H9 (cell line): ENCODE results near the gene RANBP9. TPM values are rescaled to one million over a fixed set of nuclear protein-coding genes. Genes with fewer than 3 reads are reported as not detected.

ENCODE experiments used
- DNase-seq: peaks from one replicate; pipeline ENCODE4 v3.0.0-alpha.2; 2017
- H2AFZ ChIP-seq: one replicate; pipeline ENCODE4 v1.6.1; 2013; ENCODE audit warnings: mild to moderate bottlenecking, low read length, control low read depth, moderate library complexity
- H2AK5ac ChIP-seq: 2 replicates; pipeline ENCODE4 v1.6.1; 2013; ENCODE audit warnings: low read length, control low read depth, mixed read lengths; ENCODE audit not compliant: insufficient read length
- H2BK120ac ChIP-seq: one replicate; pipeline ENCODE4 v1.6.1; 2013; ENCODE audit warnings: low read depth, mild to moderate bottlenecking, low read length, control low read depth, inconsistent platforms; ENCODE audit not compliant: poor library complexity, severe bottlenecking
- H2BK12ac ChIP-seq: 2 replicates; pipeline ENCODE4 v1.6.1; 2013; ENCODE audit warnings: low read length, control low read depth, mixed read lengths, low read depth; ENCODE audit not compliant: insufficient read length
- H2BK15ac ChIP-seq: 2 replicates; pipeline ENCODE4 v1.6.1; 2013; ENCODE audit warnings: low read depth, low read length, control low read depth
- H2BK20ac ChIP-seq: one replicate; pipeline ENCODE4 v1.6.1; 2013; ENCODE audit warnings: low read depth, mild to moderate bottlenecking, low read length, control low read depth, inconsistent platforms; ENCODE audit not compliant: poor library complexity, severe bottlenecking
- H2BK5ac ChIP-seq: 2 replicates; pipeline ENCODE4 v1.6.1; 2013; ENCODE audit warnings: low read length, control low read depth, mixed read lengths; ENCODE audit not compliant: insufficient read length
- H3K14ac ChIP-seq: 2 replicates; pipeline ENCODE4 v1.6.1; 2013; ENCODE audit warnings: low read length, control low read depth; ENCODE audit not compliant: insufficient read depth
- H3K18ac ChIP-seq: 2 replicates; pipeline ENCODE4 v1.6.1; 2013; ENCODE audit warnings: low read depth, mild to moderate bottlenecking, mixed read lengths, low read length, control low read depth; ENCODE audit not compliant: insufficient read length
- H3K23ac ChIP-seq: 2 replicates; pipeline ENCODE4 v1.6.1; 2013; ENCODE audit warnings: low read length, control low read depth, mixed read lengths, low read depth; ENCODE audit not compliant: insufficient read length
- H3K23me2 ChIP-seq: 2 replicates; pipeline ENCODE4 v1.6.1; 2013; ENCODE audit warnings: low read depth, mild to moderate bottlenecking, mixed read lengths, low read length, control low read depth; ENCODE audit not compliant: insufficient read length, poor library complexity, severe bottlenecking
- H3K27ac ChIP-seq: 2 replicates; pipeline ENCODE4 v1.5.1; 2013; ENCODE audit warnings: low read length, control low read depth, mixed read lengths, low read depth; ENCODE audit not compliant: insufficient read length
- H3K27me3 ChIP-seq: 2 replicates; pipeline ENCODE4 v1.6.1; 2013; ENCODE audit warnings: low read length, control low read depth, inconsistent platforms; ENCODE audit not compliant: insufficient read depth
- H3K4ac ChIP-seq: 2 replicates; pipeline ENCODE4 v1.6.1; 2013; ENCODE audit warnings: low read depth, mild to moderate bottlenecking, control low read depth, inconsistent platforms, low read length, moderate library complexity
- H3K4me1 ChIP-seq: 2 replicates; pipeline ENCODE4 v1.6.1; 2013; ENCODE audit warnings: low read length, control low read depth, inconsistent platforms; ENCODE audit not compliant: insufficient read depth
- H3K4me2 ChIP-seq: 2 replicates; pipeline ENCODE4 v1.6.1; 2013; ENCODE audit warnings: low read length, control low read depth, mixed read lengths; ENCODE audit not compliant: insufficient read length, insufficient read depth
- H3K56ac ChIP-seq: 2 replicates; pipeline ENCODE4 v1.6.1; 2013; ENCODE audit warnings: low read depth, mild to moderate bottlenecking, mixed read lengths, low read length, control low read depth; ENCODE audit not compliant: insufficient read length
- H3K79me1 ChIP-seq: 2 replicates; pipeline ENCODE4 v1.6.1; 2013; ENCODE audit warnings: low read depth, mild to moderate bottlenecking, moderate library complexity, low read length, control low read depth, inconsistent platforms; ENCODE audit not compliant: insufficient read depth, poor library complexity, severe bottlenecking
- H3K79me2 ChIP-seq: 2 replicates; pipeline ENCODE4 v1.6.1; 2013; ENCODE audit warnings: low read length, control low read depth, inconsistent platforms; ENCODE audit not compliant: insufficient read depth
- H3K9ac ChIP-seq: 2 replicates; pipeline ENCODE4 v1.6.1; 2013; ENCODE audit warnings: low read length, control low read depth, mixed read lengths; ENCODE audit not compliant: insufficient read length; ENCODE audit errors: extremely low read depth
- H3K9me3 ChIP-seq: one replicate; pipeline ENCODE4 v1.6.1; 2013; ENCODE audit warnings: low read depth, low read length, inconsistent platforms; ENCODE audit not compliant: control insufficient read depth
- H3T11ph ChIP-seq: one replicate; pipeline ENCODE4 v1.6.1; 2013; ENCODE audit warnings: mild to moderate bottlenecking, low read length, control low read depth, inconsistent platforms
- H4K20me1 ChIP-seq: one replicate; pipeline ENCODE4 v1.6.1; 2013; ENCODE audit not compliant: control insufficient read depth, insufficient read length, insufficient read depth
- H4K5ac ChIP-seq: 2 replicates; pipeline ENCODE4 v1.6.1; 2013; ENCODE audit warnings: low read depth, mild to moderate bottlenecking, mixed read lengths, low read length, control low read depth; ENCODE audit not compliant: insufficient read length
- H4K8ac ChIP-seq: replicated peaks from 2 replicates; pipeline ENCODE4 v1.6.1; 2013; ENCODE audit warnings: low read length, control low read depth, mixed read lengths, low read depth; ENCODE audit not compliant: insufficient read length
- H4K91ac ChIP-seq: 2 replicates; pipeline ENCODE4 v1.6.1; 2013; ENCODE audit warnings: low read depth, mild to moderate bottlenecking, moderate library complexity, mixed read lengths, low read length, control low read depth; ENCODE audit not compliant: insufficient read length
- H3K27ac Mint-ChIP-seq, 3 experiments: 2 replicates in 2 of 3; 3 replicates in 1 of 3; pipeline ENCODE4 v1.8.0; 2020 to 2021; ENCODE audit warnings: mixed read lengths in 3 of 3, mild to moderate bottlenecking in 1 of 3, moderate library complexity in 1 of 3
- H3K27me3 Mint-ChIP-seq: 2 replicates; pipeline ENCODE4 v1.8.0; 2021; ENCODE audit warnings: low read depth, mild to moderate bottlenecking, moderate library complexity, mixed read lengths
- H3K36me3 Mint-ChIP-seq, 3 experiments: 2 replicates in 2 of 3; 3 replicates in 1 of 3; pipeline ENCODE4 v1.8.0; 2020 to 2021; ENCODE audit warnings: low read depth in 3 of 3, mixed read lengths in 3 of 3; ENCODE audit not compliant: insufficient read depth in 1 of 3
- H3K4me1 Mint-ChIP-seq, 2 experiments: 2 replicates each; pipeline ENCODE4 v1.8.0; 2020; ENCODE audit warnings: mixed read lengths in 2 of 2
- H3K4me3 Mint-ChIP-seq, 2 experiments: 2 replicates in 1 of 2; 3 replicates in 1 of 2; pipeline ENCODE4 v1.8.0; 2020 to 2021; ENCODE audit warnings: mild to moderate bottlenecking in 2 of 2, mixed read lengths in 2 of 2, moderate library complexity in 1 of 2
- H3K9me3 Mint-ChIP-seq, 2 experiments: 2 replicates in 1 of 2; 3 replicates in 1 of 2; pipeline ENCODE4 v1.8.0; 2020; ENCODE audit warnings: mild to moderate bottlenecking in 2 of 2, mixed read lengths in 2 of 2, moderate library complexity in 1 of 2
- WGBS: extraction: QIAGEN DNeasy Blood & Tissue Kit; methylation state at CpG from one replicate; pipeline ENCODE4 v1.1.7; 2013; ENCODE audit warnings: missing lambda C conversion rate, low lambda C conversion rate, mixed read lengths; ENCODE audit not compliant: insufficient read length; ENCODE audit errors: extremely low coverage; 5-methylcytosine and 5-hydroxymethylcytosine counted together
- total RNA-seq: library from RNA; stranded (reverse); gene quantifications from 2 replicates; pipeline ENCODE4 v1.2.1, GENCODE V29; 2021
- TF ChIP-seq, protein P1 (sequence below): fragments of 200-600 bp; sonication (generic); conservative IDR thresholded peaks from 3 replicates; pipeline ENCODE4 v1.8.0; 2021; ENCODE audit warnings: antibody characterized with exemption, mild to moderate bottlenecking

The RANBP9 gene
- total RNA-seq, 1 experiment from 2014 or later = 37.2 TPM

DNA sequence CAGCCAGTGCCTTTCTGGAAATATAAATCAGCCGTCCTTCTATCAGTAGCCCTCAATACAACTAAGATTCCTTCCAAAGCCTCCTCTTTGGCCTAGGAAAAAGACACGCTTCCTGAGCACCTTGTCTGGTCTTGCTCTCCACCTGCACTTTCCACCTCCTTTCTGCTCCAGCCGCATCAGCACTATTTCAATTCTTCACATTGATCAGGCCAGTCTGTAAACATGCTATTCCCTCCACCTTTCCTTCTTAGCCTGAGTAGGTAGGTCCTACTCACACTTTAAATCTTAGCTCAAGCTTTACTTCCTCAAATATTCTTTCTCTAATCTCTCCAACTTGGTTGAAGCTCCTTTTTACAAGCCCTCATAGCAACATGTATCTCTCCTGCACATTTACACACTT is 11.4 kb downstream of the RANBP9 start:
- no peak overlapping the region for H3K4ac ChIP-seq
- TF ChIP-seq, protein P1, sequence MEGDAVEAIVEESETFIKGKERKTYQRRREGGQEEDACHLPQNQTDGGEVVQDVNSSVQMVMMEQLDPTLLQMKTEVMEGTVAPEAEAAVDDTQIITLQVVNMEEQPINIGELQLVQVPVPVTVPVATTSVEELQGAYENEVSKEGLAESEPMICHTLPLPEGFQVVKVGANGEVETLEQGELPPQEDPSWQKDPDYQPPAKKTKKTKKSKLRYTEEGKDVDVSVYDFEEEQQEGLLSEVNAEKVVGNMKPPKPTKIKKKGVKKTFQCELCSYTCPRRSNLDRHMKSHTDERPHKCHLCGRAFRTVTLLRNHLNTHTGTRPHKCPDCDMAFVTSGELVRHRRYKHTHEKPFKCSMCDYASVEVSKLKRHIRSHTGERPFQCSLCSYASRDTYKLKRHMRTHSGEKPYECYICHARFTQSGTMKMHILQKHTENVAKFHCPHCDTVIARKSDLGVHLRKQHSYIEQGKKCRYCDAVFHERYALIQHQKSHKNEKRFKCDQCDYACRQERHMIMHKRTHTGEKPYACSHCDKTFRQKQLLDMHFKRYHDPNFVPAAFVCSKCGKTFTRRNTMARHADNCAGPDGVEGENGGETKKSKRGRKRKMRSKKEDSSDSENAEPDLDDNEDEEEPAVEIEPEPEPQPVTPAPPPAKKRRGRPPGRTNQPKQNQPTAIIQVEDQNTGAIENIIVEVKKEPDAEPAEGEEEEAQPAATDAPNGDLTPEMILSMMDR = no peak
- H3K4me1 ChIP-seq = no peaks in the 10 kb centered on the region
- H3K14ac ChIP-seq = no peak overlapping the region
- peak overlapping the region in 2 of 3 experiments; percentile 0 to 53; a peak in 3 of 7 replicates for H3K27ac Mint-ChIP-seq
- no peak overlapping the region for H3T11ph ChIP-seq
- no peak overlapping the region for H2AK5ac ChIP-seq
- peaks cover 6% of the 10 kb centered on the region; the same call in 1 of the 2 replicates for H3K79me2 ChIP-seq
- no peak overlapping the region for H3K4me2 ChIP-seq
- H4K20me1 ChIP-seq = no peaks in the 10 kb centered on the region
- H3K56ac ChIP-seq = no peak overlapping the region
- H3K9me3 Mint-ChIP-seq = no peaks in the 10 kb centered on the region
- no peak overlapping the region for H3K9ac ChIP-seq
- no peak overlapping the region for H4K91ac ChIP-seq
- no peaks in the 10 kb centered on the region for H3K9me3 ChIP-seq
- H3K23me2 ChIP-seq = no peaks in the 10 kb centered on the region
- H3K4me1 Mint-ChIP-seq = peaks cover 29% of the 10 kb centered on the region in 2 experiments
- H4K8ac ChIP-seq = no peak overlapping the region
- no peak overlapping the region for H3K27ac ChIP-seq
- H2BK20ac ChIP-seq = no peak overlapping the region
- H2BK5ac ChIP-seq = no peak overlapping the region
- peaks cover 2% of the 10 kb centered on the region for H3K79me1 ChIP-seq
- no peak overlapping the region for H3K18ac ChIP-seq
- H2BK15ac ChIP-seq = no peak overlapping the region
- no peak overlapping the region for H2AFZ ChIP-seq
- no peaks in the 10 kb centered on the region for H3K27me3 ChIP-seq
- H2BK12ac ChIP-seq = no peak overlapping the region
- no peak overlapping the region for H3K23ac ChIP-seq
- H2BK120ac ChIP-seq = no peak overlapping the region
- peaks cover 3 to 9% (median 8%) of the 10 kb centered on the region in 3 experiments; a peak in 5 of 7 replicates for H3K36me3 Mint-ChIP-seq
- no peaks in the 10 kb centered on the region for H3K27me3 Mint-ChIP-seq
- no CpG with 5 or more reads among the region's 3 CpGs for WGBS
- no peak for DNase-seq
- H4K5ac ChIP-seq = no peak overlapping the region
- no peak overlapping the region for H3K4me3 Mint-ChIP-seq
